Measurements from ENCODE around the gene MRPL39. TPM values are rescaled to one million over a fixed set of nuclear protein-coding genes. Genes with fewer than 3 reads are reported as not detected.

Gene MRPL39
- total and polyA plus RNA-seq, 9 of the 15 experiments (the other 6 are each of a cell fraction or from before 2014, with no cell fraction given): 65.4 to 247 (median 105) TPM

- in situ Hi-C loops (cut with MboI): no loop called here
- peaks cover 3% of the 10 kb centered on the region; the same call in 1 of the 3 replicates for H3K36me3 ChIP-seq (ENCODE audit: control insufficient read depth, insufficient read depth, low read length)
- H3K27me3 ChIP-seq (ENCODE audit: control insufficient read depth in 2 of 2, insufficient read depth in 2 of 2, low read length in 2 of 2): no peaks in the 10 kb centered on the region
- H3K9me3 ChIP-seq (replicated peaks; ENCODE audit: control insufficient read depth, insufficient read depth, low read depth, low read length): no peaks in the 10 kb centered on the region
- no peaks in the 10 kb centered on the region for H4K20me1 ChIP-seq (replicated peaks; ENCODE audit: control insufficient read depth, insufficient read depth, low read length)
- intact Hi-C loops (cut with micrococcal nuclease): no loop called here
- TF ChIP-seq ZC3H11A (IDR thresholded peaks at IDR 0.05; ENCODE audit: low read depth, low read length): no peak
- TF ChIP-seq PRDM10 (IDR thresholded peaks at IDR 0.05; ENCODE audit: partially characterized antibody): no peak
- TF ChIP-seq HSF4 (CRISPR knock-in tag; IDR thresholded peaks at IDR 0.05; ENCODE audit: borderline replicate concordance): no peak
- no peak for TF ChIP-seq TEAD2 (tag; IDR thresholded peaks at IDR 0.05)
- no peak for TF ChIP-seq KLF13 (tag; IDR thresholded peaks at IDR 0.05; ENCODE audit: borderline replicate concordance, low read depth)
- no peak for TF ChIP-seq ZNF511 (CRISPR knock-in tag; IDR thresholded peaks at IDR 0.05)
- TF ChIP-seq ZNF518B (CRISPR knock-in tag; IDR thresholded peaks at IDR 0.05): no peak
- no peak for TF ChIP-seq ZNF12 (CRISPR knock-in tag; IDR thresholded peaks at IDR 0.05)
- no peak for TF ChIP-seq TCF7 (IDR thresholded peaks at IDR 0.05; ENCODE audit: borderline replicate concordance)
- no peak for TF ChIP-seq MTA1 (IDR thresholded peaks at IDR 0.05; ENCODE audit: borderline replicate concordance)
- no peak for TF ChIP-seq JUND (IDR thresholded peaks at IDR 0.05; ENCODE audit: borderline replicate concordance, low read depth, low read length)
- TF ChIP-seq JUND (tag; IDR thresholded peaks at IDR 0.05; ENCODE audit: borderline replicate concordance, low read depth, low read length): no peak
- TF ChIP-seq ZNF23 (CRISPR knock-in tag; IDR thresholded peaks at IDR 0.05): no peak
- TF ChIP-seq ILF3 (IDR thresholded peaks at IDR 0.05; ENCODE audit: borderline replicate concordance): no peak
- WGBS (ENCODE audit: insufficient coverage, low coverage, missing lambda C conversion rate): 12% methylated on average over 3 of the region's 3 CpGs
- H2AFZ ChIP-seq (ENCODE audit: low read depth, low read length): no peak overlapping the region
- H3K4me2 ChIP-seq (ENCODE audit: insufficient read depth, low read length): no peak overlapping the region
- FAIRE-seq: no peak
- H3K79me2 ChIP-seq (ENCODE audit: control insufficient read depth, insufficient read depth, low read length): no peaks in the 10 kb centered on the region
- ChIA-PET CTCF (ENCODE audit: low intra/inter-chr PET ratio) (no interaction called here), POLR2A (no interaction called here)
- no peak overlapping the region for H3K27ac ChIP-seq (ENCODE audit: extremely low read depth, low read depth, low read length)
- no peak for ATAC-seq
- no peak overlapping the region for H3K4me3 ChIP-seq
- H3K9me1 ChIP-seq (ENCODE audit: control insufficient read depth, insufficient read depth, low read length): no peaks in the 10 kb centered on the region
- H3K9ac ChIP-seq (ENCODE audit: insufficient read depth in 1 of 2, low read depth in 2 of 2, low read length in 2 of 2): no peak overlapping the region
- no peak for DNase-seq (ENCODE audit: extremely low read depth in 1 of 4, low spot score in 3 of 4)
- no TSS peak for BruUV-seq (replicated peaks)
- H3K4me1 ChIP-seq (replicated peaks in 1 of 2; ENCODE audit: control insufficient read depth in 2 of 2, insufficient read depth in 2 of 2, low read length in 2 of 2): no peaks in the 10 kb centered on the region
Observed at GRCh38 chr21:25566645-25567044, 40.6 kb downstream of the MRPL39 start.
